Middle frontal gyrus (tissue), 1 donor: ENCODE results near the gene C3AR1.
"Not testable (repeated sequence)": the region's sequence is repeated elsewhere in the genome, so short reads cannot be mapped to it uniquely, and the experiment has no call there.

Source experiments
- DNase-seq: peaks from one replicate; pipeline ENCODE4 v3.0.0-alpha.2; 2015; ENCODE audit warnings: low spot score; ENCODE audit errors: extremely low spot score

C3AR1 gene

DNA sequence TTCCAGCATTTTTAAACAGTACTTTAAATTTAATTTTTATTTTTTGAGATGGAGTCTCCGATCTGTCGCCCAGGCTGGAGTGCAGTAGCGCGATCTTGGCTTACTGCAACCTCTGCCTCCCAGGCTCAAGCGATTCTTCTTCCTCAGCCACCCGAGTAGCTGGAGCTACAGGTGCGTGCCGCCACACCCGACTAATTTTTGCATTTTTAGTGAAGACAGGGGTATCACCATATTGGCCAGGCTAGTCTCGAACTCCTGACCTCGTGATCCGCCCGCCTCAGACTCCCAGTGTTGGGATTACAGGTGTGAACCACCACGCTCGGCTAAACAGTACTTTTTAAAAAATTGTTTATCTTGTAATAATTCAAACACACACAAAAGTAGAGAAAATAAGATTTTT, 37.9 kb downstream of the C3AR1 start:
- DNase-seq: no peak

DNA sequence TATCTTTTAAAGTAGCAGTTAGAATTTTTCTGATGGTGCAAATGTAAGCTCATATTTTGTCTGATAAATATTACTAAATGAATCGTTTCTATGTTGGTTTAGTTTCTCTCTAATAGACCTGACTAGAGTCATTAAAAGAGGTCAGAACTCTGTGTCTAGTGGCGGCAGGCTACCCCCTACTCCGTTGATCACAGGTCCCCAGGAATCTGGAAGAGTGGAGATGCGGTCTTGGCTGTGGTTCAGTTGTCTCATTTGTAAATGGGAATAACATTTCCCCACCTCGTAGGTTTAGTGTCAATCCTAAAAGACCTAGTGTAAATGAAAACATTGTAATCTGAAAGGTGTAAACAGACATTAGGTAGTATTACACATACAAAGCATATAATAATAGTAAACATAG, 38.3 kb downstream of the C3AR1 start:
- DNase-seq: no peak

DNA sequence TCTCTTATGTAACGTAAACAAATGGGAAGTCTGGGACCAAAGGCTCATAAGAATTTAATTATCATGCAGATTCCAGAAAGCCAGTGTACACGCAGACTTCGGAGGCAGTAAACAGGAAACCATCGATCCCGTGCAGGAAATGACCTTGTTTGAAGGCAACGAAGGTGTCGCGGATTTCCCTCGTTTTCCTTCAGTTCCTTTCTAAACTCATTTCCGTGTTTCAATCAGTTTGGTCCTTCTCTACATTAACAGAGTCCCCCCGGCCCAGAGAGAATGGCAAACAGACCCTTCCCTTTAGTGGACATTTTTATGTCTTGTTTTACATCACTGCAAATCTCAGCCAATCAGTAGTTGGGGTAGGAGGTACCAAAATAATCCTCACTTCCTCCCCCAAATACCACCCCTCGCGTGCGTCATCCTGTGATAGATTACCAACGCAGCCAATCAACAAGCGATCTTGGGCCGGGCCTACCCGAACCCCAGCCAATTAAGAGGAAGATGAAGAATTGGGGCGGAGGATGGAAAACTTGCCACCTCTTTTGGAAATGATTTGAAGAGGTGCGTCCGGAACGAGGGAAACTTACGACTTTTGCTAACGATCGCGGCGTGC, 39.8 kb downstream of the C3AR1 start:
- DNase-seq: peak; percentile 97

DNA sequence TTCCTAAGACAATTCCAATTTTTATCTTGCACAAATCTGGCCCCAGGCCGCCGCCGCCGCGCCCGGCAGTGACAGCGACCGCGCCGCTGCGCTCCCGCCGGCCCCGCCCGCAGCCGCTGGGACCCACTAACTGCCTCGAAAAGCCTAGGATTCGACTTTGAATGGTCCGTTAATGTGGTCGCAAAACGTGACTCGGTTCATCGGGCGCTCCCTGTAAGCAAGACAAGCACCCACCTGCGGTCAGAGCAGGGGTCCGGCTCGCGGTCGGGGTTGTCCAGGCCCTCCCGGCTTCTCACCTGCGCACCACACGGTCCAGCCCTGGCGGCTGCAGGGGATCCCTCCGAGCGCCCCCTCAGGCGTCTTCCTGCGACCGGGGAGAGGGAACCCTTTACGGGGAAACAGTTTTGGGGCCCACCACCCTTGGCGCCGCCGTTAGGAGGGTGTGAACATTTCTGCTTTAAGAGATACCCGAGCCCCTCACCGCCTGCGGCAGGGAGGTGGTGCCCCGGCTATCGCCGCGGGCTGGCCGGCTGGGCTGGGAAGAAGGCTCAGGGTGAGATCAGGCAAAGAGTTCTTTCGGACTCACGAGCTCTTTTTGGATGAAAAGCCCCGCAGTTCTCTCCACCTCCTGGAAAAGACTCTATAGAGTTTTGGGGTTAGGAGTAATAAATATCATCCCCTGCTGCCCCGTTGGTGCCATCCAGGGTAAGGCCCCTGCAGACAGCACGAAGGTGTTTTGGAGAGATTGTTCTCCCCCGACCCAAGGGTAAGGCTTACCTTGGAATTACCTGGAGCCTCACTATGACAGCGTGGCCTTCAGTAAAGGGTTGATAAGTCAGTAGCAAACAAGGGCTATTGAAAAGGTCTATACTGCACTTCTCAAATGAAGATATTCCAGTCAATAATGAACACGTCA, 47.2 kb downstream of the C3AR1 start:
- DNase-seq: no peak

DNA sequence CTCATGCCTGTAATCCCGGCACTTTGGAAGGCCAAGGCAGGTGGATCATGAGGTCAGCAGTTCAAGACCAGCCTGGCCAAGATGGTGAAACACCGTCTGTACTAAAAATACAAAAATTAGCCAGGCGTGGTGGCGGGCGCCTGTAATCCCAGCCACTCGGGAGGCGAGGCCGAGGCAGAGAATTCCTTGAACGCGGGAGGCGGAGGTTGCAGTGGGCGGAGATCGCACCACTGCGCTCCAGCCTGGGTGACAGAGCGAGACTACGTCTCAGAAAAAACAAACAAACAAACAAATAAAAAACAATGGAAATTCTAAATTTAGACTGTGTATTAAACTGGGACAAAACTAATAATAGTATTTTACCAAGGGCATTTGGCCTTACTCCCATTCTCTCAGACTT, 47.9 kb downstream of the C3AR1 start:
- not testable (repeated sequence) for DNase-seq

DNA sequence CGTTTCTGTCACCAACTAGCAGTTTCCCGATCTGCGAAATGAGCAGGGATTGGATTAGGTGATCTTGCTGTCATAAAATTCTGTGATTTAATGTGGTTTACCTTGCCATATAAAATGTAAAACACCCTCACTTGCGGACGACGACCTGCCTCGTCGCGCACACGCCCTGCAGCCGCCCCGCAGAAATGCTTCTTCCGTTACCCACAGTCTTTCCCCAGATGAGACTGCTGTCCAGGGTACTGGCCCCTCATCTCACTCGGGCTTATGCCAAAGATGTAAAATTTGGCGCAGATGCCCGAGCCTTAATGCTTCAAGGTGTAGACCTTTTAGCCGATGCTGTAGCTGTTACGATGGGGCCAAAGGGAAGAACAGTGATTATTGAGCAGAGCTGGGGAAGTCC, 51.3 kb downstream of the C3AR1 start:
- no peak for DNase-seq

DNA sequence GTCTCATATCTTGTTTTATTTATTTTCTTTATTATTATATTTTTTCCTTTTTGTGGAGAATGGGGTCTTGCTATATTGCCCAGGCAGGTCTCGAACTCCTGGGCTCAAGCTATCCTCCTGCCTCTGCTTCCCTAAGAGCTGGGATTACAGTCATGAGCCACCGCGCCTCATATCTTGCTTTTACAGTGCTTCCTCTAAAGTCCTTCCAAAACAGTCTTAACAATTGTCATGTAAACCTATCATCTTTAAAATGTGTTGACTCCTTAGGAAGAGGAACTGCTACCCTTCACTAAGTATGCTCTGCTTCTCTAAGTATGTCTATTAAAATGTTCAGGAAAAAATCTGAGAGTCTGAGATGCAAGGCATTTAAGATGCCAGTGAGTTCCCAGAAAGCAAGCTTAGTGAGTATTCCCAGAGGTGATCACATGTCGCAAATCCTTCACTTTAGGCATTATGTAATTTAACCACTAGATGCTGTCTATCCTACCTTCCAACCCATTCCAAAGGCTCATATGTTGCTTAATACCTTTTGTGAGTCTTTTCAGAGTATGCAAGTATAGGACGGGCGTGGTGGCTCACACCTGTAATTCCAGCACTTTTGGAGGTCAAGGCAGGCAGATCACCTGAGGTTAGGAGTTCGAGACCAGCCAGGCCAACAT, 53.4 kb downstream of the C3AR1 start:
- DNase-seq: no peak

DNA sequence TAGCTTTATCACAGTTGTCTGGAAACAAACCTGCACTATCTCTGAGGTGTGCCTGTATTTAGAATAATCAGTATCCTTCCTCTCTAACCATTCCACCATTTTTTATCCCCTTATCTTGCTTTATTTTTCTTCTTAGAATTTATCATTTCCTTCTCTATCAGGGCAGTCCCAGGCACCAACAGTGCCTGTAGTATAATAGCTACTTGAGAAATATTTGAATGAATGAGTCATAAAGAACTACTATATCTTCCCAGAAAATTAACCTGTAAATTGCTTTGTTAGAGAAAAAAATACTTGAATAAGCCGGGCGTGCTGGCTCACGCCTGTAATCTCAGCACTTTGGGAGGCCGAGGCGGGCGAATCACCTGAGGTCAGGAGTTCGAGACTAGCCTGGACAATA, 54.8 kb downstream of the C3AR1 start:
- DNase-seq: no peak
